K562 (cell line): ENCODE measurements around the gene B3GALT5. TPM values are rescaled to one million over a fixed set of nuclear protein-coding genes. Genes with fewer than 3 reads are reported as not detected.

Experiments used
- ATAC-seq: fragments of 200-7000 bp; cut with Tn5 transposase; 3 replicates; pipeline ENCODE4 v1.9.1; 2020; ENCODE audit warnings: moderate library complexity
- Bru-seq: library from RNA; stranded (reverse); fragments of 400-500 nt; gene quantifications from one replicate; lab custom pipeline; 2021; lab: Mats Ljungman, UMichigan
- BruChase-seq, 2 experiments: library from RNA; stranded (reverse); fragments of 400-500 nt; gene quantifications; one replicate each; lab custom pipeline; 2021; lab: Mats Ljungman, UMichigan
- BruUV-seq: library from RNA; stranded (reverse); fragments of 400-500 nt; replicated peaks from 2 replicates; lab custom pipeline; 2021; lab: Mats Ljungman, UMichigan
- CTCF ChIA-PET: fragments of 300-600 bp; formaldehyde crosslinking; extraction: SDS; loops from one replicate; lab custom pipeline; 2021; ENCODE audit warnings: low intra/inter-chr PET ratio; lab: Yijun Ruan, JAX
- POLR2A ChIA-PET: fragments of 300-600, 350-650 bp; sonication (Branson Sonifier 250); formaldehyde crosslinking; extraction: SDS; loops from one replicate; lab custom pipeline; 2021; ENCODE audit warnings: antibody characterized with exemption, inconsistent platforms; lab: Yijun Ruan, JAX
- DNase-seq, 4 experiments: peaks; one replicate each; pipeline versions ENCODE4 v3.0.0 to v3.0.0-alpha.2; 2011 to 2018; ENCODE audit warnings: low spot score in 3 of 4, mixed read lengths in 3 of 4; ENCODE audit errors: extremely low read depth in 1 of 4
- FAIRE-seq: peaks from 2 replicates; lab custom pipeline; 2011; peaks lifted over from hg19 to GRCh38; lab: Jason Lieb, UNC
- H2AFZ ChIP-seq: 2 replicates; pipeline ENCODE4 v1.6.0; 2011; ENCODE audit warnings: low read depth, low read length, control low read depth, inconsistent platforms
- H3K27ac ChIP-seq: fragments of 200-600 bp; 3 replicates; pipeline ENCODE4 v1.8.0; 2011; ENCODE audit warnings: low read depth, mild to moderate bottlenecking, control low read depth, inconsistent platforms, low read length, moderate library complexity, mixed read lengths; ENCODE audit errors: extremely low read depth
- H3K27me3 ChIP-seq, 2 experiments: fragments of 300-600 bp in 1 of 2; 2 replicates in 1 of 2; 3 replicates in 1 of 2; pipeline versions ENCODE4 v1.6.0 to v1.8.0; 2011; ENCODE audit warnings: inconsistent platforms in 2 of 2, low read length in 2 of 2, mild to moderate bottlenecking in 1 of 2, mixed read lengths in 1 of 2, moderate library complexity in 1 of 2; ENCODE audit not compliant: control insufficient read depth in 2 of 2, insufficient read depth in 2 of 2
- H3K36me3 ChIP-seq: fragments of 300-600 bp; 3 replicates; pipeline ENCODE4 v1.8.0; 2011; ENCODE audit warnings: mild to moderate bottlenecking, low read length, inconsistent platforms; ENCODE audit not compliant: control insufficient read depth, insufficient read depth
- H3K4me1 ChIP-seq, 2 experiments: fragments of 200-600 bp in 1 of 2; replicated peaks in 1 of 2; 2 replicates in 1 of 2; 3 replicates in 1 of 2; pipeline versions ENCODE4 v1.5.1 to v1.8.0; 2011; ENCODE audit warnings: inconsistent platforms in 2 of 2, low read length in 2 of 2, mild to moderate bottlenecking in 1 of 2, mixed read lengths in 1 of 2, moderate library complexity in 1 of 2; ENCODE audit not compliant: control insufficient read depth in 2 of 2, insufficient read depth in 2 of 2
- H3K4me2 ChIP-seq: 2 replicates; pipeline ENCODE4 v1.6.1; 2011; ENCODE audit warnings: low read length, control low read depth, inconsistent platforms, mixed read lengths; ENCODE audit not compliant: insufficient read depth
- H3K4me3 ChIP-seq: fragments of 200-600 bp; sonication (generic), shearing (Covaris generic); 2 replicates; pipeline ENCODE4 v1.5.1; 2016; ENCODE audit warnings: control low read depth, inconsistent platforms
- H3K79me2 ChIP-seq: fragments of 200-600 bp; 3 replicates; pipeline ENCODE4 v1.8.0; 2011; ENCODE audit warnings: low read length, inconsistent platforms; ENCODE audit not compliant: control insufficient read depth, insufficient read depth
- H3K9ac ChIP-seq, 2 experiments: 2 replicates each; pipeline versions ENCODE4 v1.6.0 to v1.6.1; 2011; ENCODE audit warnings: low read depth in 2 of 2, low read length in 2 of 2, control low read depth in 1 of 2, inconsistent platforms in 1 of 2, mild to moderate bottlenecking in 1 of 2, mixed read lengths in 1 of 2; ENCODE audit not compliant: insufficient read depth in 1 of 2
- H3K9me1 ChIP-seq: one replicate; pipeline ENCODE4 v1.6.0; 2011; ENCODE audit warnings: inconsistent platforms, mild to moderate bottlenecking, low read length, moderate library complexity; ENCODE audit not compliant: control insufficient read depth, insufficient read depth
- H3K9me3 ChIP-seq: replicated peaks from 2 replicates; pipeline ENCODE4 v1.5.1; 2011; ENCODE audit warnings: low read depth, low read length, inconsistent platforms; ENCODE audit not compliant: control insufficient read depth, insufficient read depth
- H4K20me1 ChIP-seq: replicated peaks from 2 replicates; pipeline ENCODE4 v1.6.1; 2011; ENCODE audit warnings: low read length, inconsistent platforms, mixed read lengths; ENCODE audit not compliant: control insufficient read depth, insufficient read depth
- CTBP1 ChIP-seq: fragments of 450-650 bp; IDR thresholded peaks from 2 replicates; pipeline ENCODE4 v1.6.1; 2016; ENCODE audit warnings: borderline replicate concordance
- NCOA2 ChIP-seq, 2 experiments: fragments of 450-650 bp; IDR thresholded peaks; 2 replicates each; pipeline ENCODE4 v1.6.1; 2018; ENCODE audit warnings: mild to moderate bottlenecking in 2 of 2, moderate library complexity in 1 of 2; ENCODE audit not compliant: partially characterized antibody in 2 of 2
- ZNF583 ChIP-seq: fragments of 250-450 bp; sonication (Bioruptor Pico); IDR thresholded peaks from 2 replicates; pipeline ENCODE4 v1.4.0; 2020
- WGBS: fragments of 100-300 bp; shearing (Covaris generic); methylation state at CpG from one replicate; pipeline ENCODE4 v1.1.6; 2016; ENCODE audit warnings: low coverage, mixed read lengths; ENCODE audit not compliant: insufficient coverage; ENCODE audit errors: missing lambda C conversion rate; 5-methylcytosine and 5-hydroxymethylcytosine counted together
- in situ Hi-C: fragments of 300-500 bp; cut with MboI; formaldehyde crosslinking; loops from 4 replicates; pipeline ENCODE4 v1.15.0; 2018; ENCODE audit warnings: inconsistent platforms, mixed read lengths
- intact Hi-C: fragments of 100-400 bp; cut with micrococcal nuclease; formaldehyde crosslinking; loops from 2 replicates; pipeline ENCODE4 v1.14.2; 2022
- long read RNA-seq, 3 experiments: library from polyadenylated mRNA in 2 of 3; library from RNA in 1 of 3; unstranded in 2 of 3; stranded (forward) in 1 of 3; transcript quantifications; one replicate each; pipeline ENCODE4 v2.0.0, GENCODE V29; 2019 to 2022
- polyA minus RNA-seq, 3 experiments: library from RNA; depleted of rRNA, polyadenylated mRNA; stranded (reverse); fragments of >200 nt; gene quantifications; 2 replicates each; pipeline ENCODE4 v1.2.3, GENCODE V29; 2011
- polyA plus RNA-seq, 8 experiments: library from polyadenylated mRNA; depleted of rRNA in 4 of 8; stranded (reverse) in 5 of 8; unstranded in 3 of 8; fragments of >200 nt; fragmentation: Nextera tagmentation in 2 of 8; fragmentation: Illumina TruSeq in 1 of 8; extraction: Ambion mirVana in 2 of 8; extraction: Trizol in 1 of 8; gene quantifications; 2 replicates each; pipeline versions ENCODE4 v1.2.1 to v1.2.3, GENCODE V29; 2011 to 2014; ENCODE audit warnings: inconsistent platforms in 1 of 8, missing spikeins in 1 of 8
- total RNA-seq, 7 experiments: library from RNA; depleted of rRNA in 6 of 7; stranded (reverse); fragments of >200 nt in 6 of 7; fragmentation: Illumina TruSeq in 2 of 7; extraction: Trizol in 2 of 7; gene quantifications; 2 replicates each; pipeline versions ENCODE4 v1.2.1 to v1.2.3, GENCODE V29; 2011 to 2021; ENCODE audit warnings: low replicate concordance in 1 of 7
- TF ChIP-seq, protein P1 (sequence below): fragments of 450-650 bp; IDR thresholded peaks from 2 replicates; pipeline ENCODE4 v1.6.1; 2016; ENCODE audit warnings: antibody characterized with exemption
- TF ChIP-seq, protein P2 (sequence below): sonication (generic); formaldehyde crosslinking; IDR thresholded peaks from 2 replicates; pipeline ENCODE4 v1.8.0; 2022; ENCODE audit warnings: missing genetic modification reagents, mild to moderate bottlenecking, borderline replicate concordance
- TF ChIP-seq, protein P3 (sequence below): fragments of 250-450 bp; sonication (Bioruptor Pico); IDR thresholded peaks from 2 replicates; pipeline ENCODE4 v1.5.0; 2020; ENCODE audit warnings: mild to moderate bottlenecking, borderline replicate concordance
- TF ChIP-seq, protein P4 (sequence below): sonication (generic); formaldehyde crosslinking; IDR thresholded peaks from 2 replicates; pipeline ENCODE4 v1.8.1; 2022; ENCODE audit warnings: missing genetic modification reagents
- TF ChIP-seq, protein P5 (sequence below): sonication (generic); formaldehyde crosslinking; IDR thresholded peaks from 2 replicates; pipeline ENCODE4 v1.8.0; 2022; ENCODE audit warnings: mild to moderate bottlenecking, missing genetic modification reagents

The B3GALT5 gene, protein sequence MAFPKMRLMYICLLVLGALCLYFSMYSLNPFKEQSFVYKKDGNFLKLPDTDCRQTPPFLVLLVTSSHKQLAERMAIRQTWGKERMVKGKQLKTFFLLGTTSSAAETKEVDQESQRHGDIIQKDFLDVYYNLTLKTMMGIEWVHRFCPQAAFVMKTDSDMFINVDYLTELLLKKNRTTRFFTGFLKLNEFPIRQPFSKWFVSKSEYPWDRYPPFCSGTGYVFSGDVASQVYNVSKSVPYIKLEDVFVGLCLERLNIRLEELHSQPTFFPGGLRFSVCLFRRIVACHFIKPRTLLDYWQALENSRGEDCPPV
- not detected in 2 replicates for total RNA-seq (2011; cell fraction: chromatin; rRNA removed; ENCODE audit: low replicate concordance)
- not detected in 2 replicates for total RNA-seq (2011; cell fraction: nucleolus; rRNA removed)
- total RNA-seq (2011; cell fraction: nucleoplasm; rRNA removed): not detected in 2 replicates
- not detected in 2 replicates for total RNA-seq (2014; rRNA removed)
- total RNA-seq (2014; rRNA removed; fragmentation: Illumina TruSeq; extraction: Trizol): not detected in 2 replicates
- not detected in 2 replicates for total RNA-seq (2015; rRNA removed; fragmentation: Illumina TruSeq; extraction: Trizol)
- total RNA-seq (2021): 0.02 and 0.09 TPM in 2 replicates
- polyA plus RNA-seq (2011; rRNA removed): not detected in 2 replicates
- not detected in 2 replicates for polyA plus RNA-seq (2011; cell fraction: cytosol; rRNA removed)
- polyA plus RNA-seq (2011; cell fraction: nucleus; rRNA removed): not detected in 2 replicates
- 0.04 TPM in 1 of 2 replicates, not detected in the other for polyA plus RNA-seq (2012)
- polyA plus RNA-seq (2014; fragmentation: Illumina TruSeq; extraction: Trizol): not detected in 2 replicates
- not detected for polyA plus RNA-seq (2014; fragmentation: Nextera tagmentation; extraction: Ambion mirVana)
- polyA plus RNA-seq (2014; rRNA removed): not detected in 2 replicates
- not detected in 2 replicates for polyA minus RNA-seq (2011; rRNA and poly(A)+ RNA removed)
- polyA minus RNA-seq (2011; cell fraction: cytosol; rRNA and poly(A)+ RNA removed): not detected in 2 replicates
- polyA minus RNA-seq (2011; cell fraction: nucleus; rRNA and poly(A)+ RNA removed): not detected in 2 replicates
- Bru-seq, nascent RNA: percentile 7 among the genes with signal in this experiment
- BruChase-seq, experiment 1, labeled RNA remaining after a 2-hour chase: percentile 28 among the genes with signal in this experiment
- BruChase-seq, experiment 2, labeled RNA remaining after a 6-hour chase: percentile 23 among the genes with signal in this experiment
- long read RNA-seq, experiment 1: 0 reads
- long read RNA-seq, experiment 2: 0 reads
- long read RNA-seq, experiment 3: 0 reads

DNA sequence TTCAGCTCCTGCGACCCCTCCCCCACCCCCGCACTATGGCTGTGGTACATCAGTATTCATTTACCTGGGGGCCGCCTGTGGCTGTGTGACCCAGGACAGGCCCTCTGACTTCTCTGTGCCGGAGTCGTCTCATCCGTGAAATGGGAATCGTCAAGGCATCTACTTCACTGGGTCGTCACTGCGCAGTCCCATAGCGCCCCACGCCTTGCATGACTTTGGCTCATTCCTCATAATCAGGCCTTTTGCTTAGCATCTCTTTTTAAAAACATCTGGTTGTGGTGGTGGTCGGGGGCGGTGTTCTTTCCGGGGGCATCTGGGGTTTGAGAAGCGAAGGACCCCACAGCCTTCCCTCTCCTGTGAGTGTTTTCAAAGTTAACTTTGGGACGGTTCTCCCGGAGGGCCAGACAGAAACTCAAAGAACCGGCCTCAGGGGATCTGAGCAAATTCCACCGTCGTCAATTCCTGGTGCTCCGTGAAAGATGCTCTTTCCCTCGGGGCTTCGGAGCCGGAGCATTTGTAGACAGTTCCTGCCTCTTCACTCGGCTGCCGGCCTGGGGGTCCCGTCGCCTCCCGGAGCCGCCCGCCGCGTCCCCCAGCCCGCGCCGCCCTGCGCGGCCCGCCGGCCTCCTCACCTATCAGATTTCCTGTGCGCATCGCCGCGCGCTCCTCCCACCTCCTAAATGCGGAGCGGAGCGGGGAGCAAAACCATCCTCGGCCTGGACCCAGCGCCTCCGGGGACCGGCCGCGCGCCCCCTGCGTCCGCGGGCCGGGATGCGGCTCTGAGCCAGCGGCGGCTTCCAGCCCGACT is at the start of gene B3GALT5:
Gene B3GALT5, plus strand, starts transcription at position 708 of the 808 bp plus-strand sequence. CDS start 47,620 bp downstream, outside the sequence.
- DNase-seq (no peak), FAIRE-seq (no peak), ATAC-seq (no peak)
- Histone ChIP-seq H3K4me2 (no peak within 1 kb of the TSS), H3K4me3 (no peak within 1 kb of the TSS), H3K27ac (no peak within 1 kb of the TSS), H3K27me3 (peaks cover 22 to 43% of the 10 kb centered on the region in 2 experiments), H3K9me1 (no peaks in the 10 kb centered on the region), H2AFZ (no peak within 1 kb of the TSS), H4K20me1 (no peaks in the 10 kb centered on the region), H3K9ac (no peak within 1 kb of the TSS), H3K4me1 (peaks cover 0 to 4% of the 10 kb centered on the region in 2 experiments; a peak in 1 of 5 replicates), H3K79me2 (no peaks in the 10 kb centered on the region), H3K9me3 (no peaks in the 10 kb centered on the region), H3K36me3 (no peaks in the 10 kb centered on the region)
- intact Hi-C loops (no loop called here), in situ Hi-C loops (no loop called here)
- 13% methylated on average over 45 of the region's 63 CpGs for WGBS
- no TSS peak for BruUV-seq
- POLR2A ChIA-PET: no interaction called here
- CTCF ChIA-PET: no interaction called here
- TF ChIP-seq, protein P1, sequence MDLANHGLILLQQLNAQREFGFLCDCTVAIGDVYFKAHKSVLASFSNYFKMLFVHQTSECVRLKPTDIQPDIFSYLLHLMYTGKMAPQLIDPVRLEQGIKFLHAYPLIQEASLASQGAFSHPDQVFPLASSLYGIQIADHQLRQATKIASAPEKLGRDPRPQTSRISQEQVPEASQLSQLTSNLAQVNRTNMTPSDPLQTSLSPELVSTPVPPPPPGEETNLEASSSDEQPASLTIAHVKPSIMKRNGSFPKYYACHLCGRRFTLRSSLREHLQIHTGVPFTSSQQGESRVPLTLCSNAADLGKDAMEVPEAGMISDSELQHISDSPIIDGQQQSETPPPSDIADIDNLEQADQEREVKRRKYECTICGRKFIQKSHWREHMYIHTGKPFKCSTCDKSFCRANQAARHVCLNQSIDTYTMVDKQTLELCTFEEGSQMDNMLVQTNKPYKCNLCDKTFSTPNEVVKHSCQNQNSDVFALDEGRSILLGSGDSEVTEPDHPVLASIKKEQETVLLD: no peak
- no peak for TF ChIP-seq ZNF583
- TF ChIP-seq, protein P2, sequence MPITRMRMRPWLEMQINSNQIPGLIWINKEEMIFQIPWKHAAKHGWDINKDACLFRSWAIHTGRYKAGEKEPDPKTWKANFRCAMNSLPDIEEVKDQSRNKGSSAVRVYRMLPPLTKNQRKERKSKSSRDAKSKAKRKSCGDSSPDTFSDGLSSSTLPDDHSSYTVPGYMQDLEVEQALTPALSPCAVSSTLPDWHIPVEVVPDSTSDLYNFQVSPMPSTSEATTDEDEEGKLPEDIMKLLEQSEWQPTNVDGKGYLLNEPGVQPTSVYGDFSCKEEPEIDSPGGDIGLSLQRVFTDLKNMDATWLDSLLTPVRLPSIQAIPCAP (CRISPR knock-in tag): no peak
- TF ChIP-seq, protein P3, sequence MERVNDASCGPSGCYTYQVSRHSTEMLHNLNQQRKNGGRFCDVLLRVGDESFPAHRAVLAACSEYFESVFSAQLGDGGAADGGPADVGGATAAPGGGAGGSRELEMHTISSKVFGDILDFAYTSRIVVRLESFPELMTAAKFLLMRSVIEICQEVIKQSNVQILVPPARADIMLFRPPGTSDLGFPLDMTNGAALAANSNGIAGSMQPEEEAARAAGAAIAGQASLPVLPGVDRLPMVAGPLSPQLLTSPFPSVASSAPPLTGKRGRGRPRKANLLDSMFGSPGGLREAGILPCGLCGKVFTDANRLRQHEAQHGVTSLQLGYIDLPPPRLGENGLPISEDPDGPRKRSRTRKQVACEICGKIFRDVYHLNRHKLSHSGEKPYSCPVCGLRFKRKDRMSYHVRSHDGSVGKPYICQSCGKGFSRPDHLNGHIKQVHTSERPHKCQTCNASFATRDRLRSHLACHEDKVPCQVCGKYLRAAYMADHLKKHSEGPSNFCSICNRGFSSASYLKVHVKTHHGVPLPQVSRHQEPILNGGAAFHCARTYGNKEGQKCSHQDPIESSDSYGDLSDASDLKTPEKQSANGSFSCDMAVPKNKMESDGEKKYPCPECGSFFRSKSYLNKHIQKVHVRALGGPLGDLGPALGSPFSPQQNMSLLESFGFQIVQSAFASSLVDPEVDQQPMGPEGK: no peak
- no peak for TF ChIP-seq NCOA2 (IDR thresholded peaks at IDR 0.05; ENCODE audit: partially characterized antibody in 2 of 2)
- TF ChIP-seq, protein P4, sequence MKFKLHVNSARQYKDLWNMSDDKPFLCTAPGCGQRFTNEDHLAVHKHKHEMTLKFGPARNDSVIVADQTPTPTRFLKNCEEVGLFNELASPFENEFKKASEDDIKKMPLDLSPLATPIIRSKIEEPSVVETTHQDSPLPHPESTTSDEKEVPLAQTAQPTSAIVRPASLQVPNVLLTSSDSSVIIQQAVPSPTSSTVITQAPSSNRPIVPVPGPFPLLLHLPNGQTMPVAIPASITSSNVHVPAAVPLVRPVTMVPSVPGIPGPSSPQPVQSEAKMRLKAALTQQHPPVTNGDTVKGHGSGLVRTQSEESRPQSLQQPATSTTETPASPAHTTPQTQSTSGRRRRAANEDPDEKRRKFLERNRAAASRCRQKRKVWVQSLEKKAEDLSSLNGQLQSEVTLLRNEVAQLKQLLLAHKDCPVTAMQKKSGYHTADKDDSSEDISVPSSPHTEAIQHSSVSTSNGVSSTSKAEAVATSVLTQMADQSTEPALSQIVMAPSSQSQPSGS (CRISPR knock-in tag): no peak
- TF ChIP-seq CTBP1: no peak
- TF ChIP-seq, protein P5, sequence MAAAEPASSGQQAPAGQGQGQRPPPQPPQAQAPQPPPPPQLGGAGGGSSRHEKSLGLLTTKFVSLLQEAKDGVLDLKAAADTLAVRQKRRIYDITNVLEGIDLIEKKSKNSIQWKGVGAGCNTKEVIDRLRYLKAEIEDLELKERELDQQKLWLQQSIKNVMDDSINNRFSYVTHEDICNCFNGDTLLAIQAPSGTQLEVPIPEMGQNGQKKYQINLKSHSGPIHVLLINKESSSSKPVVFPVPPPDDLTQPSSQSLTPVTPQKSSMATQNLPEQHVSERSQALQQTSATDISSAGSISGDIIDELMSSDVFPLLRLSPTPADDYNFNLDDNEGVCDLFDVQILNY (CRISPR knock-in tag): no peak
